Measurements from ENCODE around the gene LRP11.
"Not testable (repeated sequence)": the region's sequence is repeated elsewhere in the genome, so short reads cannot be mapped to it uniquely, and the experiment has no call there.

Gene LRP11

DNA sequence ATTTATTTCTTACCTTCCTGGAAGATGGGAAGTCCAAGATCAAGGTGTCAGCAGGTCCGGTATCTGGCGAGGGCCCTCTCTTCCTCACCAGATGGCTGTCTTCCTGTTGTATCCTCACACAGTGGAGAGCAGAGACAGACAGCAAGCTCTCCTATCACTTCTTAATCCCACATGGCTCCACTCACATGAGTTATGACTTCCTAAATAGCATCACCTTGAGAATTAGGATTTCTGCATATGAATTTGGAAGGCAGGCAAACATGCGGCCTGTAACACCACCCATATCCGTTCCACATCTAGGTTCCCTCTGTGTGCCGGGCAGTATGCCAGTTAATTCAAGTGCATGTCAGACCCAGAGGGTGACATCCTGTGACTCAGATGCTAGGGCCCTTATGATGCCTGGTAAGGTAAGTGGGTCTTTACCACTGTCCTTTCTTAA, 31.7 kb upstream of the LRP11 start:
- no peak overlapping the region for H3K4me2 ChIP-seq
- no peak overlapping the region for H3K27ac ChIP-seq
- H3K36me3 ChIP-seq (ENCODE audit: insufficient read depth): no peaks in the 10 kb centered on the region
- no peaks in the 10 kb centered on the region for H3K27me3 ChIP-seq (ENCODE audit: insufficient read depth, low read depth)
- H3K4me3 ChIP-seq (IDR thresholded peaks at IDR 0.05; ENCODE audit: insufficient read depth, low read depth, low read length): no peak overlapping the region
- H4K20me1 ChIP-seq (ENCODE audit: insufficient read depth): no peaks in the 10 kb centered on the region
- H3K4me1 ChIP-seq (ENCODE audit: low read depth, poor library complexity, severe bottlenecking): no peaks in the 10 kb centered on the region
- H3K79me2 ChIP-seq (ENCODE audit: insufficient read depth, low read depth): no peaks in the 10 kb centered on the region
- H2AFZ ChIP-seq (ENCODE audit: low read depth): no peak overlapping the region
- no peak overlapping the region for H3K9ac ChIP-seq
- TF ChIP-seq, protein P1, sequence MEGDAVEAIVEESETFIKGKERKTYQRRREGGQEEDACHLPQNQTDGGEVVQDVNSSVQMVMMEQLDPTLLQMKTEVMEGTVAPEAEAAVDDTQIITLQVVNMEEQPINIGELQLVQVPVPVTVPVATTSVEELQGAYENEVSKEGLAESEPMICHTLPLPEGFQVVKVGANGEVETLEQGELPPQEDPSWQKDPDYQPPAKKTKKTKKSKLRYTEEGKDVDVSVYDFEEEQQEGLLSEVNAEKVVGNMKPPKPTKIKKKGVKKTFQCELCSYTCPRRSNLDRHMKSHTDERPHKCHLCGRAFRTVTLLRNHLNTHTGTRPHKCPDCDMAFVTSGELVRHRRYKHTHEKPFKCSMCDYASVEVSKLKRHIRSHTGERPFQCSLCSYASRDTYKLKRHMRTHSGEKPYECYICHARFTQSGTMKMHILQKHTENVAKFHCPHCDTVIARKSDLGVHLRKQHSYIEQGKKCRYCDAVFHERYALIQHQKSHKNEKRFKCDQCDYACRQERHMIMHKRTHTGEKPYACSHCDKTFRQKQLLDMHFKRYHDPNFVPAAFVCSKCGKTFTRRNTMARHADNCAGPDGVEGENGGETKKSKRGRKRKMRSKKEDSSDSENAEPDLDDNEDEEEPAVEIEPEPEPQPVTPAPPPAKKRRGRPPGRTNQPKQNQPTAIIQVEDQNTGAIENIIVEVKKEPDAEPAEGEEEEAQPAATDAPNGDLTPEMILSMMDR (conservative IDR thresholded peaks at IDR 0.05; ENCODE audit: low read depth, low read length): no peak

DNA sequence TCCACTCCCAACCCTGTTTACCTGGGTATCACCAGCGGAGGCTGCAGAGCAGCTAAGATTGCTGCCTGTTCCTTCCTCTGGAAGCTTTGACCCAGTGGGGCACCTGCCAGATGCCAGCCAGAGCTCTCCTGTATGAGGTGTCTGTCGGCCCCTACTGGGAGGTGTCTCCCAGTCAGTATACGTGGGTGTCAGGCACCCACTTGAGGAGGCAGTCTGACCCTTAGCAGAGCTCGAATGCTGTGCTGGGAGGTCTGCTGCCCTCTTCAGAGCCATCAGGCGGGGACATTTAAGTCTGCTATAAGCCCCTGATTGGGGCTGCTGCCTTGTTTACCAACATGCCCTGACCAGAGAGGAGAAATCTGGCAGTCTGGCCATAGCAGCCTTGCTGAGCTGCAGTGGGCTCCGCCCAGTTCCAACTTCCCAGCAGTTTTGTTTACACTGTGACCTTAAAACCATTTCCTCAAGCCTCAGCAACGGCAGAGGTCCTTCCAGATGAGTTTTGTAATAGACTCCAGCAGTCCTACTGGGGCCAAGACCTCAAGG, 31.0 kb upstream of the LRP11 start:
- Histone ChIP-seq H3K4me3 (IDR thresholded peaks at IDR 0.05; ENCODE audit: insufficient read depth, low read depth, low read length) (no peak overlapping the region), H3K4me1 (ENCODE audit: low read depth, poor library complexity, severe bottlenecking) (no peaks in the 10 kb centered on the region), H4K20me1 (ENCODE audit: insufficient read depth) (no peaks in the 10 kb centered on the region), H3K4me2 (no peak overlapping the region), H3K27me3 (ENCODE audit: insufficient read depth, low read depth) (no peaks in the 10 kb centered on the region), H3K9ac (no peak overlapping the region), H2AFZ (ENCODE audit: low read depth) (no peak overlapping the region), H3K36me3 (ENCODE audit: insufficient read depth) (no peaks in the 10 kb centered on the region), H3K79me2 (ENCODE audit: insufficient read depth, low read depth) (no peaks in the 10 kb centered on the region), H3K27ac (no peak overlapping the region)
- TF ChIP-seq, protein P1 (conservative IDR thresholded peaks at IDR 0.05; ENCODE audit: low read depth, low read length): no peak

DNA sequence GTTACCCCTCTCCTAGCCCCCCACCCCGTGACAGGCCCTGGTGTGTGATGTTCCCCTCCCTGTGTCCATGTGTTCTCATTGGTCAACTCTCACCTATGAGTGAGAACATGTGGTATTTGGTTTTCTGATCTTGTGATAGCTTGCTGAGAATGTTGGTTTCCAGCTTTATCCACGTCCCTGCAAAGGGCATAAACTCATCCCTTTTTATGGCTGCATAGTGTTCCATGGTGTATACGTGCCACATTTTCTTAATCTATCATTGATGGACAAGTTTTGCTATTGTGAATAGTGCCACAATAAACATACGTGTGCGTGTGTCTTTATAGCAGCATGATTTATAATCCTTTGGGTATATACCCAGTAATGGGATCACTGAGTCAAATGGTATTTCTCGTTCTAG, 27.7 kb upstream of the LRP11 start:
- not testable (repeated sequence) for H3K4me1 ChIP-seq (ENCODE audit: low read depth, poor library complexity, severe bottlenecking); H3K79me2 ChIP-seq (ENCODE audit: insufficient read depth, low read depth); H4K20me1 ChIP-seq (ENCODE audit: insufficient read depth); H3K4me2 ChIP-seq; H3K36me3 ChIP-seq (ENCODE audit: insufficient read depth); H3K27me3 ChIP-seq (ENCODE audit: insufficient read depth, low read depth); H3K4me3 ChIP-seq (IDR thresholded peaks at IDR 0.05; ENCODE audit: insufficient read depth, low read depth, low read length); H3K27ac ChIP-seq; H2AFZ ChIP-seq (ENCODE audit: low read depth); H3K9ac ChIP-seq

DNA sequence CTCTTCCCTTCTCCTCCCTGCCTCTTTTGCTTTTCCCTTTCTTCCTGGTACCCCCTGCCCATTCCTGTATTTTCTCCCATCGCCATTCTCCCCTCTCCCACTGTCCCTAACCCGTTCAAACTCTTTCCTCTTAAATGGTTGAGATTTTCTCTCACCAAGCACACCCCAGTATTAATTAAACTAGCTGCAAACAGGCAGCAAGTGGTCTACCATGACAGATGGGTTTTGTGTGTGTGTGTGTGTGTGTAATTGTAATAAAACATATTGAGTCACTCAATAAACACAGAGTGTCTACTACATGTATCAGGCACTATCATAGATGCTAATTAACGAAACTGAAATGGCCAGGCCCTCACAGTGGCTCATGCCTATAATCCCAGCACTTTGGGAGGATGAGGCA, 27.1 kb upstream of the LRP11 start:
- no peak overlapping the region for H3K4me2 ChIP-seq
- H3K27ac ChIP-seq: no peak overlapping the region

DNA sequence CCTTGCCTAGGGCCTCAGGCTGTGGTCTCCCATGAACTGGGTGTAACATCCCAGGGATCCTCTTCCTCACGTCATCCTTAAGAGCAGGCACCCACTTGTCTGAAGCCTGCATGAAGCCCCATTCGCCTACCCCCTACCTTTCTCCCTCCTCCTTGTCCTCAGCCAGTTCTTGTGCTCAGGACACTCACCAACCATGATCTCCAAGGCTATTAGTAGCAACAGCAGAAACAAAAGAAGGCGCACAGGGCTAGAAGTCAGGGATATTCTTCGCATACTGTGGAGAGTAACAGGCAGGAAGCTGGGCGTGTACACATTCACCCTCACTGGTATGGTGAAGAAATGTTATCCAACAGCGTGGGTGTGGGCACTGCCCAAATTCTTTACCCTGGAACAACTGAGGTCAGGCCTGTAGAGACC, 26.5 kb upstream of the LRP11 start:
- Histone ChIP-seq H3K27me3 (ENCODE audit: insufficient read depth, low read depth) (no peaks in the 10 kb centered on the region), H3K79me2 (ENCODE audit: insufficient read depth, low read depth) (no peaks in the 10 kb centered on the region), H3K4me3 (IDR thresholded peaks at IDR 0.05; ENCODE audit: insufficient read depth, low read depth, low read length) (no peak overlapping the region), H3K27ac (no peak overlapping the region), H3K36me3 (ENCODE audit: insufficient read depth) (no peaks in the 10 kb centered on the region), H2AFZ (ENCODE audit: low read depth) (no peak overlapping the region), H3K4me2 (no peak overlapping the region), H4K20me1 (ENCODE audit: insufficient read depth) (no peaks in the 10 kb centered on the region), H3K9ac (no peak overlapping the region), H3K4me1 (ENCODE audit: low read depth, poor library complexity, severe bottlenecking) (no peaks in the 10 kb centered on the region)
- TF ChIP-seq, protein P1 (conservative IDR thresholded peaks at IDR 0.05; ENCODE audit: low read depth, low read length): no peak

More for the DNA sequence above, 27.1 kb upstream of the LRP11 start:
- H2AFZ ChIP-seq (ENCODE audit: low read depth): no peak overlapping the region
- H3K79me2 ChIP-seq (ENCODE audit: insufficient read depth, low read depth): no peaks in the 10 kb centered on the region
- H3K4me3 ChIP-seq (IDR thresholded peaks at IDR 0.05; ENCODE audit: insufficient read depth, low read depth, low read length): no peak overlapping the region
- H3K27me3 ChIP-seq (ENCODE audit: insufficient read depth, low read depth): no peaks in the 10 kb centered on the region
- H3K36me3 ChIP-seq (ENCODE audit: insufficient read depth): no peaks in the 10 kb centered on the region
- no peaks in the 10 kb centered on the region for H3K4me1 ChIP-seq (ENCODE audit: low read depth, poor library complexity, severe bottlenecking)
- H4K20me1 ChIP-seq (ENCODE audit: insufficient read depth): no peaks in the 10 kb centered on the region
- TF ChIP-seq, protein P1 (conservative IDR thresholded peaks at IDR 0.05; ENCODE audit: low read depth, low read length): no peak
- no peak overlapping the region for H3K9ac ChIP-seq

All from KMS-11 (cell line).